Measurements from ENCODE around the gene VGLL4. TPM values are rescaled to one million over a fixed set of nuclear protein-coding genes. Genes with fewer than 3 reads are reported as not detected.

The VGLL4 gene
- total and polyA plus RNA-seq, 4 donors, result 44.7 to 104 (median 70.7) TPM

GRCh38 chr3:11554666-11555065 lies 89.0 kb downstream of the VGLL4 start:
- no peak for ATAC-seq (ENCODE audit: low FRiP score)
- intact Hi-C loops (cut with DNase I), result loop anchor here (5.0 to 10.0 kb wide), 3 partner anchors 47 to 170 kb away; partner anchors contain the start of gene VGLL4 (in 1 of the 2)
- H3K4me3 ChIP-seq (ENCODE audit: low read length in 2 of 2), result no peak overlapping the region
- no peaks in the 10 kb centered on the region for H3K4me1 ChIP-seq (ENCODE audit: control insufficient read depth in 1 of 2, insufficient read depth in 2 of 2, low read length in 2 of 2)
- peak overlapping the region in 1 of 2 donors; percentile 96 for H3K27ac ChIP-seq (ENCODE audit: low read depth in 1 of 2, low read length in 2 of 2)
- WGBS, 2 donors, result 92 to 93% methylated on average over 12 of the region's 12 CpGs
- no peaks in the 10 kb centered on the region for H3K9me3 ChIP-seq (ENCODE audit: control insufficient read depth, low read length)
- peak in 1 of 2 donors; percentile 39 for DNase-seq
- H3K27me3 ChIP-seq (ENCODE audit: control insufficient read depth in 1 of 2, insufficient read depth in 2 of 2, low read length in 1 of 2), result no peaks in the 10 kb centered on the region
- H3K36me3 ChIP-seq (ENCODE audit: control insufficient read depth in 1 of 2, insufficient read depth in 2 of 2, low read length in 1 of 2), result no peaks in the 10 kb centered on the region

- intact Hi-C loops (cut with DNase I), result loop anchor here (5.0 to 10.0 kb wide), 2 partner anchors 47 to 169 kb away; no protein-coding TSS in a partner anchor
- H3K9me3 ChIP-seq (ENCODE audit: control insufficient read depth, low read length), result no peaks in the 10 kb centered on the region
- no peaks in the 10 kb centered on the region for H3K4me1 ChIP-seq (ENCODE audit: control insufficient read depth in 1 of 2, insufficient read depth in 2 of 2, low read length in 2 of 2)
- no peaks in the 10 kb centered on the region for H3K27me3 ChIP-seq (ENCODE audit: control insufficient read depth in 1 of 2, insufficient read depth in 2 of 2, low read length in 1 of 2)
- WGBS, 2 donors, result 66 to 67% methylated on average over 3 of the region's 3 CpGs
- no peak overlapping the region for H3K4me3 ChIP-seq (ENCODE audit: low read length in 2 of 2)
- no peaks in the 10 kb centered on the region for H3K36me3 ChIP-seq (ENCODE audit: control insufficient read depth in 1 of 2, insufficient read depth in 2 of 2, low read length in 1 of 2)
- peak; percentile 48 to 55 for DNase-seq
- ATAC-seq (ENCODE audit: low FRiP score), result peak; percentile 34
- peak overlapping the region; percentile 47 to 96 for H3K27ac ChIP-seq (ENCODE audit: low read depth in 1 of 2, low read length in 2 of 2)
Observed at GRCh38 chr3:11554236-11554610, 89.5 kb downstream of the VGLL4 start.

GRCh38 chr3:11553436-11554235 lies 90.1 kb downstream of the VGLL4 start:
- ATAC-seq (ENCODE audit: low FRiP score) (peak; percentile 82), DNase-seq (peak; percentile 73 to 83)
- Histone ChIP-seq H3K27me3 (ENCODE audit: control insufficient read depth in 1 of 2, insufficient read depth in 2 of 2, low read length in 1 of 2) (no peaks in the 10 kb centered on the region), H3K4me1 (ENCODE audit: control insufficient read depth in 1 of 2, insufficient read depth in 2 of 2, low read length in 2 of 2) (no peaks in the 10 kb centered on the region), H3K36me3 (ENCODE audit: control insufficient read depth in 1 of 2, insufficient read depth in 2 of 2, low read length in 1 of 2) (no peaks in the 10 kb centered on the region), H3K27ac (ENCODE audit: low read depth in 1 of 2, low read length in 2 of 2) (peak overlapping the region; percentile 47 to 96), H3K9me3 (ENCODE audit: control insufficient read depth, low read length) (no peaks in the 10 kb centered on the region), H3K4me3 (ENCODE audit: low read length in 2 of 2) (no peak overlapping the region)
- intact Hi-C loops (cut with DNase I), result loop anchor here (5.0 to 10.0 kb wide), 2 partner anchors 46 to 169 kb away; no protein-coding TSS in a partner anchor
- 10 to 15% methylated on average over 17 of the region's 17 CpGs for WGBS, 2 donors

- H3K9me3 ChIP-seq (ENCODE audit: control insufficient read depth, low read length), result no peaks in the 10 kb centered on the region
- no peaks in the 10 kb centered on the region for H3K36me3 ChIP-seq (ENCODE audit: control insufficient read depth in 1 of 2, insufficient read depth in 2 of 2, low read length in 1 of 2)
- peak overlapping the region in 1 of 2 donors; percentile 52 for H3K27ac ChIP-seq (ENCODE audit: low read depth in 1 of 2, low read length in 2 of 2)
- intact Hi-C loops (cut with DNase I), result loop anchor here (5.0 to 10.0 kb wide), 2 partner anchors 45 to 168 kb away; no protein-coding TSS in a partner anchor
- 88% methylated on average over 16 of the region's 16 CpGs for WGBS, 2 donors
- no peaks in the 10 kb centered on the region for H3K27me3 ChIP-seq (ENCODE audit: control insufficient read depth in 1 of 2, insufficient read depth in 2 of 2, low read length in 1 of 2)
- no peak overlapping the region for H3K4me3 ChIP-seq (ENCODE audit: low read length in 2 of 2)
- peak; percentile 34 to 75 for DNase-seq
- no peak for ATAC-seq (ENCODE audit: low FRiP score)
- H3K4me1 ChIP-seq (ENCODE audit: control insufficient read depth in 1 of 2, insufficient read depth in 2 of 2, low read length in 2 of 2), result no peaks in the 10 kb centered on the region
Observed at GRCh38 chr3:11552289-11553264, 91.1 kb downstream of the VGLL4 start.

- DNase-seq, result peak; percentile 30 to 76
Observed at GRCh38 chr3:11551036-11551435, 92.7 kb downstream of the VGLL4 start.

GRCh38 chr3:11549580-11550140 lies 94.1 kb downstream of the VGLL4 start:
- Histone ChIP-seq H3K9me3 (ENCODE audit: control insufficient read depth, low read length) (no peaks in the 10 kb centered on the region), H3K4me1 (ENCODE audit: control insufficient read depth in 1 of 2, insufficient read depth in 2 of 2, low read length in 2 of 2) (no peaks in the 10 kb centered on the region), H3K27me3 (ENCODE audit: control insufficient read depth in 1 of 2, insufficient read depth in 2 of 2, low read length in 1 of 2) (no peaks in the 10 kb centered on the region), H3K27ac (ENCODE audit: low read depth in 1 of 2, low read length in 2 of 2) (no peak overlapping the region), H3K36me3 (ENCODE audit: control insufficient read depth in 1 of 2, insufficient read depth in 2 of 2, low read length in 1 of 2) (no peaks in the 10 kb centered on the region), H3K4me3 (ENCODE audit: low read length in 2 of 2) (no peak overlapping the region)
- DNase-seq (no peak), ATAC-seq (ENCODE audit: low FRiP score) (no peak)
- 84 to 89% methylated on average over 9 of the region's 9 CpGs for WGBS, 2 donors
- intact Hi-C loops (cut with DNase I), result loop anchor here (5.0 to 10.0 kb wide), 2 partner anchors 42 to 165 kb away; no protein-coding TSS in a partner anchor

More at GRCh38 chr3:11551036-11551435, 92.7 kb downstream of the VGLL4 start:
- H3K9me3 ChIP-seq (ENCODE audit: control insufficient read depth, low read length), result no peaks in the 10 kb centered on the region
- H3K4me3 ChIP-seq (ENCODE audit: low read length in 2 of 2), result no peak overlapping the region
- no peaks in the 10 kb centered on the region for H3K36me3 ChIP-seq (ENCODE audit: control insufficient read depth in 1 of 2, insufficient read depth in 2 of 2, low read length in 1 of 2)
- 91 to 92% methylated on average over 17 of the region's 17 CpGs for WGBS, 2 donors
- intact Hi-C loops (cut with DNase I), result loop anchor here (5.0 to 10.0 kb wide), 2 partner anchors 44 to 166 kb away; no protein-coding TSS in a partner anchor
- H3K27me3 ChIP-seq (ENCODE audit: control insufficient read depth in 1 of 2, insufficient read depth in 2 of 2, low read length in 1 of 2), result no peaks in the 10 kb centered on the region
- no peak for ATAC-seq (ENCODE audit: low FRiP score)
- no peak overlapping the region for H3K27ac ChIP-seq (ENCODE audit: low read depth in 1 of 2, low read length in 2 of 2)
- H3K4me1 ChIP-seq (ENCODE audit: control insufficient read depth in 1 of 2, insufficient read depth in 2 of 2, low read length in 2 of 2), result no peaks in the 10 kb centered on the region

- Histone ChIP-seq H3K9me3 (ENCODE audit: control insufficient read depth, low read length) (no peaks in the 10 kb centered on the region), H3K4me1 (ENCODE audit: control insufficient read depth in 1 of 2, insufficient read depth in 2 of 2, low read length in 2 of 2) (no peaks in the 10 kb centered on the region), H3K27ac (ENCODE audit: low read depth in 1 of 2, low read length in 2 of 2) (no peak overlapping the region), H3K27me3 (ENCODE audit: control insufficient read depth in 1 of 2, insufficient read depth in 2 of 2, low read length in 1 of 2) (no peaks in the 10 kb centered on the region), H3K4me3 (ENCODE audit: low read length in 2 of 2) (no peak overlapping the region), H3K36me3 (ENCODE audit: control insufficient read depth in 1 of 2, insufficient read depth in 2 of 2, low read length in 1 of 2) (no peaks in the 10 kb centered on the region)
- intact Hi-C loops (cut with DNase I), result no loop called here
- no peak for ATAC-seq (ENCODE audit: low FRiP score)
- WGBS, 2 donors, result 49 to 66% methylated on average over 7 of the region's 7 CpGs
- DNase-seq, result peak in 1 of 2 donors; percentile 42
Observed at GRCh38 chr3:11548721-11549131, 95.0 kb downstream of the VGLL4 start.

- DNase-seq (no peak), ATAC-seq (ENCODE audit: low FRiP score) (no peak)
- no peak overlapping the region for H3K27ac ChIP-seq (ENCODE audit: low read depth in 1 of 2, low read length in 2 of 2)
- H3K36me3 ChIP-seq (ENCODE audit: control insufficient read depth in 1 of 2, insufficient read depth in 2 of 2, low read length in 1 of 2), result no peaks in the 10 kb centered on the region
- WGBS, 2 donors, result 88 to 91% methylated on average over 2 of the region's 2 CpGs
- no peak overlapping the region for H3K4me3 ChIP-seq (ENCODE audit: low read length in 2 of 2)
- intact Hi-C loops (cut with DNase I), result no loop called here
- H3K9me3 ChIP-seq (ENCODE audit: control insufficient read depth, low read length), result no peaks in the 10 kb centered on the region
- H3K27me3 ChIP-seq (ENCODE audit: control insufficient read depth in 1 of 2, insufficient read depth in 2 of 2, low read length in 1 of 2), result no peaks in the 10 kb centered on the region
- H3K4me1 ChIP-seq (ENCODE audit: control insufficient read depth in 1 of 2, insufficient read depth in 2 of 2, low read length in 2 of 2), result no peaks in the 10 kb centered on the region
Observed at GRCh38 chr3:11547498-11547897, 96.2 kb downstream of the VGLL4 start.
